CD4-positive, CD25-positive, alpha-beta regulatory T cell (primary cell): ENCODE results near the gene FOXJ2. TPM values are rescaled to one million over a fixed set of nuclear protein-coding genes. Genes with fewer than 3 reads are reported as not detected.

Experiments used
- ATAC-seq, 2 donors: fragments of 150-1000 bp; cut with Tn5 transposase; one replicate each; pipeline ENCODE4 v1.10.0; 2021; ENCODE audit warnings: low read depth in 2 of 2, moderate number of reproducible peaks in 2 of 2, moderate library complexity in 1 of 2
- DNase-seq, 3 donors: peaks; one replicate each; pipeline versions ENCODE4 v3.0.0 to v3.0.0-alpha.2; 2012 to 2022; ENCODE audit warnings: mixed read lengths in 1 of 3
- H3K27ac ChIP-seq: one replicate; pipeline ENCODE4 v1.7.0; 2013; ENCODE audit warnings: mild to moderate bottlenecking, low read length; ENCODE audit not compliant: insufficient read depth, poor library complexity, severe bottlenecking
- H3K27me3 ChIP-seq: one replicate; pipeline ENCODE4 v1.7.0; 2013; ENCODE audit warnings: low read length; ENCODE audit not compliant: control insufficient read depth, insufficient read depth
- H3K36me3 ChIP-seq: one replicate; pipeline ENCODE4 v1.7.0; 2013; ENCODE audit warnings: mild to moderate bottlenecking, low read length, moderate library complexity; ENCODE audit not compliant: control insufficient read depth, insufficient read depth
- H3K4me1 ChIP-seq: 2 replicates; pipeline ENCODE4 v1.7.0; 2013; ENCODE audit warnings: mild to moderate bottlenecking, low read length; ENCODE audit not compliant: insufficient read depth, control insufficient read depth, poor library complexity, severe bottlenecking
- H3K4me3 ChIP-seq: one replicate; pipeline ENCODE4 v1.7.0; 2013; ENCODE audit warnings: low read depth, mild to moderate bottlenecking, low read length, moderate library complexity
- H3K9me3 ChIP-seq, 2 experiments: 1 replicate in 1 of 2; 2 replicates in 1 of 2; pipeline ENCODE4 v1.7.0; 2013; ENCODE audit warnings: low read length in 2 of 2, mild to moderate bottlenecking in 1 of 2, moderate library complexity in 1 of 2; ENCODE audit not compliant: control insufficient read depth in 2 of 2
- H3K27ac Mint-ChIP-seq, 3 donors: one replicate each; pipeline ENCODE4 v1.8.0; 2020 to 2022; ENCODE audit warnings: mild to moderate bottlenecking in 3 of 3, mixed read lengths in 3 of 3, moderate library complexity in 2 of 3
- H3K27me3 Mint-ChIP-seq: one replicate; pipeline ENCODE4 v1.8.0; 2022; ENCODE audit warnings: mild to moderate bottlenecking, mixed read lengths
- H3K36me3 Mint-ChIP-seq: one replicate; pipeline ENCODE4 v1.8.0; 2020; ENCODE audit warnings: mixed read lengths
- H3K4me1 Mint-ChIP-seq, 4 donors: one replicate each; pipeline ENCODE4 v1.8.0; 2020 to 2022; ENCODE audit warnings: mixed read lengths in 4 of 4, mild to moderate bottlenecking in 1 of 4
- H3K4me3 Mint-ChIP-seq, 4 donors: one replicate each; pipeline ENCODE4 v1.8.0; 2020 to 2022; ENCODE audit warnings: mild to moderate bottlenecking in 4 of 4, mixed read lengths in 4 of 4, moderate library complexity in 3 of 4
- H3K9me3 Mint-ChIP-seq, 7 donors: one replicate each; pipeline ENCODE4 v1.8.0; 2020 to 2022; ENCODE audit warnings: mixed read lengths in 7 of 7, mild to moderate bottlenecking in 3 of 7, moderate library complexity in 2 of 7
- polyA plus RNA-seq, 4 donors: library from polyadenylated mRNA; unstranded; fragments of 300-500 nt; fragmentation: Illumina TruSeq; gene quantifications; one replicate each; pipeline ENCODE4 v1.2.3, GENCODE V29; 2021
- total RNA-seq: library from RNA; stranded (reverse); gene quantifications from one replicate; pipeline ENCODE4 v1.2.3, GENCODE V29; 2022

FOXJ2 gene
- total and polyA plus RNA-seq, 5 donors from 2014 or later: 6.6 to 26.1 (median 8.4) TPM

DNA sequence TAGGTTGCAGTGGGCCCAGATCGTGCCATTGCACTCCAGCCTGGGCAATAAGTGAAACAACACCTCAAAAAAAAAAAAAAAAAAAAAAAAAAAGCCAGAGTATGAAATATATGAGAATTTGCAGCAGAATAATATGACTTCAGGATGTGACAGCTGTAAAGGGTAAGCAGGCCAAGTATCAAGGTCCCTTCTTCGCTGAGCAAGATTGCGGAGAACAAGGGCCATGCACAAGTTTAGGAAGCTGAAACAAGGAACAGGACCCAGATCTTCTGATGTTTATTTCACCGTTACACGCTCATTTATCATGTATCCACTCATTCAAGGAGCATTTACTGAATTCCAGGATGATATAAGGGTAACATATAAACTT, 659 bp upstream of the FOXJ2 start:
- Histone ChIP-seq H3K36me3 (no peaks in the 10 kb centered on the region), H3K27ac (peak overlapping the region; percentile 84), H3K4me1 (peaks cover 52% of the 10 kb centered on the region), H3K27me3 (no peaks in the 10 kb centered on the region), H3K4me3 (peak overlapping the region; percentile 83), H3K9me3 (no peaks in the 10 kb centered on the region)
- peaks cover 24 to 53% (median 43%) of the 10 kb centered on the region in 4 donors for H3K4me1 Mint-ChIP-seq
- H3K4me3 Mint-ChIP-seq: peak overlapping the region; percentile 81 to 93 (median 90)
- peak overlapping the region; percentile 62 to 94 (median 94) for H3K27ac Mint-ChIP-seq
- DNase-seq: peak in 1 of 3 donors; percentile 31
- H3K27me3 Mint-ChIP-seq: no peaks in the 10 kb centered on the region
- no peaks in the 10 kb centered on the region for H3K9me3 Mint-ChIP-seq
- no peaks in the 10 kb centered on the region for H3K36me3 Mint-ChIP-seq
- ATAC-seq: no peak

DNA sequence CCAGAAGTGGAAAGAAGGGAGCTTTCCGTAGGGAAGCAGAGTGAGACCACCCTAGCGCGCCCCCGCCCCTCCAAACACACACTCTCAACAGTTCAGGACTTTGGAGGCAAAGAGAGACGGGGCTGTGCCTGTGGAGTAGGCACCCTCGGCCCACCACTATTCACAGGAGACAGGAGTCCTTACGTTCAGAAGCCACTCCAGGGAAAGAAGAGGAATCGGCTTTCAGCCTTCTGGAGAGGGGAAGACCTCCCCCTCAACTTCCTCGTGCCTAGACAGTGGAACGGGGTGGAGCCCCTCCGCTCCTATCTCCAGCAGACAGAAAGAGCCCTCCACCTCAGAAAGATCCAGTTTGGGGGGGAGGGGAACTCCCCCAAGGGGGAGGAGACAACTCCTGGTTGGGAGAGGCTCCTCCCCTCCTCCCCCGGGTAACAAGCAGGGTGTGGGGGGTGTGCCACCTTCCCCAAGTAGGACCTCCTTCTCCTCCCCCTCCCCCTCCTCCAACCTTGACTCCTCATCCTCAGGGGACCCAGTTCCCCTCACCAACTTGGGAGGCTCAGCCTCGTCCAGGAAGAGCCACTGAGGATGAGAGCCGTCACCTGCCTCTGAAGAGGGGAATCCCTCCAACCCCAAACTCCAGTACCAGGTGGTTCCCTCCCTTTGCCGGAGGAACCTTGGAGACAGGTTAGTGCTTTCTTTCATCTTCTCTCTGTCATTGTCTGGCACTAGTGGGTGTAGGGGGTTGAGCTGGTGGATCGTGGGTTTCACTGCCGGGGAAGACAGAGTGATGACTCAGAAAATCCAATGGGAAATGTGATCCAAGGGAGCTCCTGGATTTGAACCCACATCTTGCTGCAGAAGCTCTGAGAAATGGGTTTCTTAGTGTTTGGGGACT, 883 bp downstream of the FOXJ2 start:
- DNase-seq (peak in 2 of 3 donors; percentile 38 to 53), ATAC-seq (no peak)
- Mint-ChIP-seq H3K27me3 (no peaks in the 10 kb centered on the region), H3K36me3 (no peaks in the 10 kb centered on the region), H3K4me3 (peak overlapping the region; percentile 91 to 92 (median 91)), H3K27ac (peak overlapping the region; percentile 75 to 89 (median 88)), H3K4me1 (peaks cover 34 to 59% (median 50%) of the 10 kb centered on the region in 4 donors), H3K9me3 (no peaks in the 10 kb centered on the region)
- peak overlapping the region; percentile 84 for H3K27ac ChIP-seq
- H3K27me3 ChIP-seq: no peaks in the 10 kb centered on the region
- H3K9me3 ChIP-seq: no peaks in the 10 kb centered on the region
- H3K4me3 ChIP-seq: peak overlapping the region; percentile 89
- H3K36me3 ChIP-seq: no peaks in the 10 kb centered on the region
- H3K4me1 ChIP-seq: peaks cover 62% of the 10 kb centered on the region

DNA sequence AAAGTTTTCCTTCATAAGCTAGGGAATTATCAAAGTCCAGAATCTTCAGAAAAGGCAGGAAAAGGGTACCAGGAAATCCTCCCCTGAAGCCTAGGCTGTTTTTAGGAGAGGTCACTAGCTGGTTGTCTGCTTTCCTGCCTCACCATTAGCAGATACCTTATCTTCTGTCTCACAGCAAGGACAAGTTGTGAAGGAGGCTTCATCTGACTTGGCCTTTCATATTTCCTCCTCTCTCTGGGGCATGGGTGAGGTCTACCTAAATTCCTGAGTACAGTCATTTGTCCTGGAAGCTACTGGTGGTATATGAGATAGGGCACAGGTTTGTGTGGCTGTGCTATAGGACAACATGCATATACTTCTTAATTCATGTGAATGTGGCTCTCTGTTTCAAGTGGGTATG, 2.3 kb downstream of the FOXJ2 start:
- Mint-ChIP-seq H3K27me3 (no peaks in the 10 kb centered on the region), H3K9me3 (no peaks in the 10 kb centered on the region), H3K4me3 (peak overlapping the region; percentile 91 to 92 (median 91)), H3K4me1 (peaks cover 40 to 71% (median 54%) of the 10 kb centered on the region in 4 donors), H3K27ac (peak overlapping the region; percentile 75 to 91 (median 89)), H3K36me3 (peaks cover 2% of the 10 kb centered on the region)
- H3K4me3 ChIP-seq: peak overlapping the region; percentile 89
- peak overlapping the region; percentile 84 for H3K27ac ChIP-seq
- no peaks in the 10 kb centered on the region for H3K9me3 ChIP-seq
- DNase-seq (peak in 1 of 3 donors; percentile 15), ATAC-seq (no peak)
- peaks cover 4% of the 10 kb centered on the region for H3K36me3 ChIP-seq
- peaks cover 70% of the 10 kb centered on the region for H3K4me1 ChIP-seq
- no peaks in the 10 kb centered on the region for H3K27me3 ChIP-seq

DNA sequence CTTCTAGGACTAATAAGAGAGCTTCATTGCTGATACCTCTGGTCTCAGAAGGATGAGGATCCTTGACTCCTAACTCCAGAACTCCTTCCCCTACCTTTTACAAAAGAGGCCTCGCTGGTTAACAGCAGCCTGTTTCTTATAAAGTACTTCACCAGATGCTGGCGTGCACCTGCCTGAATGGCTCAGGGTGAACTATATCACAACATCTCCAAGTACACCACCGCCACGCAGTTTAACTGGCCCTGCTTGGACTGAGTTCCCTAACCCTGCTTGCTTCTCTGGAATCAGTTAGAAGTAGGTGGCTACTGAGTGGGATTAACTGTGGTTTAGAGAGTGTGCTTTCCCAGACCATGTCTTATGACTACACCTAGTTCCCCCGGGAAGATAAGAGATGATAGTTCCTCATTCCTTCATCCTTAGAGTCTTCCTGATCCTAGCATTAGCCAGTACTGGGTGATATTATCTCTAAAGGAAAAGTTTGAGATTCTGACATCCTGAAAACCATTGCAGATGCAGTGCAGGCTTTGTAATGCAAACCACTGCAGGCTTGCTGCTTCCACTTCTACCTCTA, 3.0 kb downstream of the FOXJ2 start:
- Mint-ChIP-seq H3K27ac (peak overlapping the region; percentile 75 to 83 (median 77)), H3K4me3 (peak overlapping the region; percentile 91 to 92 (median 91)), H3K27me3 (no peaks in the 10 kb centered on the region), H3K9me3 (no peaks in the 10 kb centered on the region), H3K36me3 (peaks cover 3% of the 10 kb centered on the region), H3K4me1 (peaks cover 40 to 71% (median 54%) of the 10 kb centered on the region in 4 donors)
- H3K4me1 ChIP-seq: peaks cover 70% of the 10 kb centered on the region
- peak overlapping the region; percentile 84 for H3K27ac ChIP-seq
- H3K9me3 ChIP-seq: no peaks in the 10 kb centered on the region
- H3K27me3 ChIP-seq: no peaks in the 10 kb centered on the region
- peaks cover 11% of the 10 kb centered on the region for H3K36me3 ChIP-seq
- DNase-seq: no peak
- H3K4me3 ChIP-seq: peak overlapping the region; percentile 89
- no peak for ATAC-seq

DNA sequence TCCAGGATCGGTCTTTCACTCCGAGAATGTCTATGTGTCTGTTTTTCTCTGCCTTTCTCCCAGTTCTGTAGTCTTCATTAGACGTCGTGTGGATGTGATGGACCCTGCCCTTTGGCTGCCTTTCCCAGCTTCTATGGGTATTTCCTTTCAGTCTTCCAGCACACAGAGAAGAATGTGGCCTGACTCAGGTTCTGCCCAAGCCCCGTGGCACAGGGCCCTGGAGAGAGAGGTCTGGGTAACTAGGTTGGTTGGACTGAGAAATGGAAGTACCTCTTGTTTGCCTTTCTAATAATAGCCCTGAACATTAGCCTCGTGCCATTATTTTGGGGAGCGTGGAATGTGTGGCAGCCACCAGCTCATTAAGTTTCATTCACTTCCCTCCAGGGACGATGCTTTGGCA, 3.8 kb downstream of the FOXJ2 start:
- H3K27ac Mint-ChIP-seq: peak overlapping the region; percentile 33 to 75 (median 44)
- Histone ChIP-seq H3K27ac (no peak overlapping the region), H3K4me1 (peaks cover 70% of the 10 kb centered on the region), H3K9me3 (no peaks in the 10 kb centered on the region), H3K27me3 (no peaks in the 10 kb centered on the region), H3K4me3 (peak overlapping the region; percentile 89), H3K36me3 (peaks cover 17% of the 10 kb centered on the region)
- H3K9me3 Mint-ChIP-seq: no peaks in the 10 kb centered on the region
- ATAC-seq (no peak), DNase-seq (no peak)
- H3K27me3 Mint-ChIP-seq: no peaks in the 10 kb centered on the region
- H3K36me3 Mint-ChIP-seq: peaks cover 3% of the 10 kb centered on the region
- H3K4me1 Mint-ChIP-seq: peaks cover 40 to 71% (median 54%) of the 10 kb centered on the region in 4 donors
- peak overlapping the region; percentile 32 to 92 (median 91) for H3K4me3 Mint-ChIP-seq

DNA sequence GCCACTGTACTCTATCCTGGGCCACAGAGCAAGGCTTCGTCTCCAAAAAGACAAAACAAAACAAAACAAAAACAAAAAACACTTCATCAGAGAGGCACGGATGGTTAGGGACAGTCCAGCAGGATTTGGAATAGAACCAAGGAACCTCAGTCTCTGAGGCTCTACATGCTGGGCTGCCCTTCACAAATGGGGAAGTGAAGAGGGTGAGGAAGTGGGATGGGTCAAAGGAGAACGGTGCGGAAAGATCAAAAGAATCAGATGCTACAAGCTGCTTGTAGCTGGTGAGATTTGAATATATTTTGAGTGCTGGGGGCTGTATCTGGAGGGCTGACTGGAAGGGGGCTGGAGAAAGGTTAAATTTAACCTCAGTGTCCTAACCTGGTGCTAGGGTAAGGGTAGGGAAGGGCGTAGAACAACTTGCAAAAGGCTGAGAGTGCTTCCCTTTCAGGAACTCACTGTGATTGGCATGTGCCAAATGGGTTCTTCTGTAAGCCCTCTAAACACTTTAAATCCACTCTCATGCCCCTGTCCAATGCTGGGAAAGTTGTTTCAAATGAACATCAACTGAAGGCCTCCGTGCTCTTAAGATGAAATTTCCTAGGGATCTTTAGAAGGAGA, 4.6 kb downstream of the FOXJ2 start:
- H3K4me1 Mint-ChIP-seq: peaks cover 36 to 67% (median 51%) of the 10 kb centered on the region in 4 donors
- ATAC-seq (no peak), DNase-seq (peak in 1 of 3 donors; percentile 33)
- H3K9me3 Mint-ChIP-seq: no peaks in the 10 kb centered on the region
- Histone ChIP-seq H3K36me3 (peaks cover 24% of the 10 kb centered on the region), H3K4me1 (peaks cover 63% of the 10 kb centered on the region), H3K27ac (no peak overlapping the region), H3K4me3 (peak overlapping the region; percentile 41), H3K9me3 (no peaks in the 10 kb centered on the region), H3K27me3 (no peaks in the 10 kb centered on the region)
- peak overlapping the region in 2 of 3 donors; percentile 75 to 77 for H3K27ac Mint-ChIP-seq
- peak overlapping the region; percentile 66 to 93 (median 92) for H3K4me3 Mint-ChIP-seq
- peaks cover 4% of the 10 kb centered on the region for H3K36me3 Mint-ChIP-seq
- H3K27me3 Mint-ChIP-seq: no peaks in the 10 kb centered on the region

DNA sequence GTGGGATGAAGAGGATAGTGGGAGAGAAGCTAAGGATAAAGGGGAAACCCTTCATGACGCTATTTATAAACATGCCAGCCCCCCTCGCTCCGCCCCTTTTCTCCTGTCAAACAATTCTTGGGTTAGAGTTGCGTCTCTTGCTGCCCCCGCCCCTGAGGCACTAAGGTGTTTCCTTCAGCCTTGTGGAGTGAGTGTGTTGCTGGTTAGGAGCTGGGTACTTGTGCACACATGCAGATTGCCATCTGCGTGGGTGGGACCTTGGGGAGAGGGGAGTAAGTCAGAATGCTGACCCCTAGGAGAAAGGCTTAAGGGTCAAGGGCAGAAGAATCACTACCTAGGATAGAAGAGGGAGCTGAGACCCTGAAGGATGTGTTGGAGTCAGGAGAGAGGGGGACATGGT, 5.4 kb downstream of the FOXJ2 start:
- H3K27ac Mint-ChIP-seq: peak overlapping the region; percentile 49 to 75 (median 61)
- peaks cover 61% of the 10 kb centered on the region for H3K4me1 ChIP-seq

More for the DNA sequence above, 5.4 kb downstream of the FOXJ2 start:
- Histone ChIP-seq H3K36me3 (peaks cover 31% of the 10 kb centered on the region), H3K9me3 (no peaks in the 10 kb centered on the region), H3K4me3 (peak overlapping the region; percentile 57), H3K27ac (no peak overlapping the region), H3K27me3 (no peaks in the 10 kb centered on the region)
- no peak for ATAC-seq
- Mint-ChIP-seq H3K36me3 (peaks cover 10% of the 10 kb centered on the region), H3K9me3 (no peaks in the 10 kb centered on the region), H3K27me3 (no peaks in the 10 kb centered on the region), H3K4me3 (peak overlapping the region in 3 of 4 donors; percentile 66 to 91 (median 79)), H3K4me1 (peaks cover 36 to 66% (median 50%) of the 10 kb centered on the region in 4 donors)
- no peak for DNase-seq
